ENCODE data around the gene TMEM233. TPM values are rescaled to one million over a fixed set of nuclear protein-coding genes. Genes with fewer than 3 reads are reported as not detected.

The TMEM233 gene
- total and polyA plus RNA-seq, 2 of the 8 experiments (the other 6 are each of a cell fraction or from before 2014, with no cell fraction given): 0.09 TPM

DNA sequence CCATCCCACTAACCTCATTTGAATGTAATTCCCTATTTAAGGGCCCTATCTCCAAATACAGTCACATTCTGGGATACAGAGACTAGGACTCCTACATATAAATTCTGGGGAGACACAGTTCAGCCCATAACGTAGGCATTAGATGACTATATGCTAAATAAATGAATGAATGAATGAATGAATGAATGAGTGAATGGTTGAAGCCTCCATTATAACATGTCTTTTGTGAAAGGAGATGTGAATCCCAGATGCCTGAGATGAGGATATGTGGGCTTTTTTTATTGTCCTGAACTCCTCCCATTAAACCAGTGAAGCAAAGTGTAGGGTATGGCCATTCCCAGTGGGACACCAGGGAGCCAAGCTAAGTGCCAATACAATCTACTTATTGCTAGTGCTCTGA, 20.5 kb upstream of the TMEM233 start:
- Histone ChIP-seq H3K4ac (replicated peaks; ENCODE audit: insufficient read length, low read depth, low read length) (no peak overlapping the region), H3K79me1 (ENCODE audit: low read depth, low read length) (no peaks in the 10 kb centered on the region), H3K56ac (replicated peaks; ENCODE audit: insufficient read length, low read depth, low read length) (no peak overlapping the region), H2BK20ac (ENCODE audit: low read length) (no peak overlapping the region), H3K9me3 (ENCODE audit: insufficient read depth in 2 of 2, low read depth in 1 of 2, low read length in 1 of 2) (no peaks in the 10 kb centered on the region), H2BK12ac (ENCODE audit: low read depth, low read length) (no peak overlapping the region), H2BK15ac (ENCODE audit: low read length) (no peak overlapping the region), H4K8ac (ENCODE audit: extremely low read depth, insufficient read depth, low read length) (no peak overlapping the region), H2AK5ac (ENCODE audit: low read depth, low read length) (no peak overlapping the region), H3K4me2 (ENCODE audit: insufficient read depth in 1 of 2, low read depth in 2 of 2, low read length in 2 of 2) (no peak overlapping the region), H4K5ac (ENCODE audit: insufficient read length, low read depth, low read length) (no peak overlapping the region), H3K4me1 (replicated peaks in 1 of 4; ENCODE audit: control insufficient read depth in 3 of 4, insufficient read depth in 4 of 4, low read length in 3 of 4) (no peaks in the 10 kb centered on the region), H3K23me2 (ENCODE audit: low read depth, low read length) (no peaks in the 10 kb centered on the region; the same call in 1 of the 2 replicates), H3K79me2 (ENCODE audit: control insufficient read depth in 1 of 2, insufficient read depth in 2 of 2, low read length in 2 of 2) (no peaks in the 10 kb centered on the region), H3K27ac (ENCODE audit: low read depth, low read length) (no peak overlapping the region), H3K23ac (ENCODE audit: insufficient read length) (no peak overlapping the region), H2AFZ (ENCODE audit: low read length) (no peak overlapping the region), H3K9ac (replicated peaks in 1 of 4; ENCODE audit: extremely low read depth in 1 of 4, low read depth in 3 of 4, low read length in 3 of 4) (no peak overlapping the region), H3K36me3 (ENCODE audit: control insufficient read depth in 2 of 4, insufficient read depth in 4 of 4, low read length in 3 of 4) (no peaks in the 10 kb centered on the region), H3K27me3 (replicated peaks in 1 of 4; ENCODE audit: control insufficient read depth in 3 of 4, extremely low read depth in 1 of 4, insufficient read depth in 3 of 4, low read length in 3 of 4) (no peaks in the 10 kb centered on the region), H3K14ac (ENCODE audit: insufficient read length) (no peak overlapping the region), H4K91ac (replicated peaks; ENCODE audit: insufficient read length, low read length) (no peak overlapping the region), H3K18ac (ENCODE audit: extremely low read depth, low read length) (no peak overlapping the region), H4K20me1 (replicated peaks in 1 of 2; ENCODE audit: control insufficient read depth in 1 of 2, insufficient read depth in 2 of 2, low read length in 2 of 2) (no peaks in the 10 kb centered on the region), H2BK5ac (ENCODE audit: low read depth, low read length) (no peak overlapping the region), H3K4me3 (ENCODE audit: extremely low read depth in 1 of 4, insufficient read depth in 2 of 4, low read depth in 3 of 4, low read length in 4 of 4) (no peak overlapping the region), H2BK120ac (replicated peaks; ENCODE audit: low read depth, low read length) (no peak overlapping the region)
- no peak for FAIRE-seq
- ChIA-PET CTCF (ENCODE audit: partially characterized antibody) (no interaction called here), POLR2A (ENCODE audit: partially characterized antibody) (no interaction called here)
- TF ChIP-seq TCF12 (IDR thresholded peaks at IDR 0.05; ENCODE audit: low read depth, low read length): no peak
- TF ChIP-seq POLR2A (IDR thresholded peaks at IDR 0.05; ENCODE audit: control extremely low read depth in 1 of 2, low read depth in 2 of 2, low read length in 2 of 2): no peak
- TF ChIP-seq SIX5 (IDR thresholded peaks at IDR 0.05; ENCODE audit: low read depth, low read length): no peak
- TF ChIP-seq EGR1 (IDR thresholded peaks at IDR 0.05; ENCODE audit: borderline replicate concordance, low read depth, low read length): no peak
- TF ChIP-seq, protein P1, sequence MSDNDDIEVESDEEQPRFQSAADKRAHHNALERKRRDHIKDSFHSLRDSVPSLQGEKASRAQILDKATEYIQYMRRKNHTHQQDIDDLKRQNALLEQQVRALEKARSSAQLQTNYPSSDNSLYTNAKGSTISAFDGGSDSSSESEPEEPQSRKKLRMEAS (IDR thresholded peaks at IDR 0.05): no peak
- TF ChIP-seq CHD1 (IDR thresholded peaks at IDR 0.05; ENCODE audit: low read depth, low read length): no peak
- DNase-seq (ENCODE audit: low read depth in 1 of 2, low spot score in 2 of 2): no peak
- WGBS, 2 experiments (ENCODE audit: extremely low coverage in 1 of 2, insufficient coverage in 1 of 2, insufficient read length in 1 of 2, insufficient replicate concordance in 2 of 2, low coverage in 1 of 2, low lambda C conversion rate in 2 of 2, missing lambda C conversion rate in 1 of 2): 95% methylated on average over 1 of the region's 1 CpG; no CpG with 5 or more reads in 1 of the 2 experiments
